GM21723 (cell line): ENCODE measurements around the gene PVALEF.

ENCODE experiments used
- ATAC-seq: cut with Tn5 transposase; IDR thresholded peaks from one replicate; pipeline ENCODE4 v1.9.1; 2021; ENCODE audit warnings: mild to moderate bottlenecking, moderate library complexity; ENCODE audit not compliant: unreplicated experiment

The PVALEF gene

DNA sequence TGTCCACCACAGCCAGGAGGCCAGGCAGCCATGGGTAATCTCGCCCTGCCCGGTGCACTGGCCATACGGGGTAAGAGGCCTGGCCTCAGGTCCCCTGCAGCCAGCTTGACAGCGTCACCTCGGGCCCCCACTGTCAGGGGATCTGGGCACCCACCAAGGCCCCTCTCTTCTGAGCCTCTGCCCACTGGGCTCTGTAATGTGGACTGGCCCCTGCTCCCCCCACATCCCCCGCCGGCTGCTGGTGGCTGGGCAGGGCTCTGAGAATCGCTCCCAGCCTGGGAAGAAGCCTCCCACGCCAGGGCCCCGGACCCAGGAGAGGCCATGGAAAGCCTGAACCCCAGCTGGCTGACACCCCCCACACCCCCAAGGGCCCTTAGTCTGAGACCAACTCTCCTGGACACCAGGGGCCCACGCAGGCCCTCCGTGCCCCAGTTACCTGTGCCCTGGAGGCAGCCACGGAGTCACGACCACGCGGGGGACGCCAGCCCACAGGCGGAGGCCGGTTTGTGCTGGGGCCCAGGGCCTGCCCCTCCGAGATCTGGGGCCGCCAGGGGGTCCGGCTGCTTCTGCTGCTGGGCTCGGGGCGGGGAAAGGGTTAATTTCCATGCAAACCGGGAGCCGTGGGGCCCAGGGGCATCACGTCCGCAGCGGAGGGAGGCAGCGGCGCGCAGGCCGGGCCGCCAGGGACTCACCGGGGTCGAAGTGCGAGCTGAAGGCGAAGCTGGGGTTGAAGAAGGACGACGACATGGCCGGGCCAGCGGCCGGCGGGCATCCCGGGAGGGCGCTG, at the start of gene PVALEF:
Gene PVALEF (plus strand): TSS at position 262 of the 787 bp plus-strand sequence. CDS start 15,720 bp downstream, outside the sequence.
- no peak for ATAC-seq

DNA sequence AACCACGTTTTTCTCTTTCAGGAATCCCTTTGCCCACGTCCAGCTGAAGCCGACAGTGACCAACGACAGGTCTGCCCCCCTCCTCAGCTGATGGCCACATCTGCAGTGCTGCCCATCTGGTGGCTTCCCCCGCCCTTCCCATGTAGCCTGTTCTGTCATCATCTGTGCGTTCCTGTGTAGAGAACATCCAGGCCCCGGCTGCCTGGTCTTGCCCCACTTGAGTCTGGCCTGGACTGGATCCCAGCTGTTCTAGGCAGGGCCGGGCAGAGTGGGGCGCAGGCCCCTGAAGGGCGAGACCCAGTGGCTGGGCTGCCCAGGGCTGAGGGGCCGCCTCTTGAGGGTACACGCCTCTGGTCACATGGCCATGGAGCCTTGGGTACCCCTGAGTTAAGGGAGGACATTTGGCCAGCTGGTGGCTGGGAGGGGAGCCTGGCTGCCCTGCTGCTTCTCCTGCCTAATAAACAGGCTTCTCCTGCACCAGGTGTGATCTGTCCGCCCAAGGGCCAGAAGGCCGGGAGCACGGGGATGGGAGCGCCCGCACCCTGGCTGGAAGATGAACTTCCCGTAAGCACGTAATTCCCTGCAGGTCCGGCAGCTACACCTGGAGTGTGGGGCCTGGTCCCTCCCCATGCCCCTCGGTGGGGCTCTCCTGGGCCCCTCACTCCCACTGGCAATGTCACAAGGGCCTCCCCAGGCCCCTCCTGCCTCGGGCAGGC, 49.4 kb upstream of the PVALEF start:
- no peak for ATAC-seq

DNA sequence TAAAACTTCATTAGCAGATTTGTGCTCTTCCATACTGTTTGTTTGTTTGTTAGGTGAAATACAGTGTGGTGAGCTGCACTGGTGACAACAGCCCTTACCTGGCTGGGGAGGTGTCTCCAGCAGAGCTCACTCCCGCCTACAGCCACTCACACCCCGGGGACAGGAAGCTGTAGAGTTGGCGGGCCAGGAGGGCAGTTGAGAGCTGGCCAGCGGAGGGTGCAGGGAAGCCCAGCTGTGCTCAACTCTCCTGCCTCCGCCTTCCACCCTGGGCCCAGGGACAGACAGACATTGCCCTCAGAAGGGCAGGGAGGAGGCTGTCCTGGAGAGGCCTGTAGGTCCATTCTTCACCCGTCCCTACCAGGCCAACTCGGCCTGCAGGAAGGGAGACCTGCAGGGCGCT, 48.6 kb upstream of the PVALEF start:
- no peak for ATAC-seq

DNA sequence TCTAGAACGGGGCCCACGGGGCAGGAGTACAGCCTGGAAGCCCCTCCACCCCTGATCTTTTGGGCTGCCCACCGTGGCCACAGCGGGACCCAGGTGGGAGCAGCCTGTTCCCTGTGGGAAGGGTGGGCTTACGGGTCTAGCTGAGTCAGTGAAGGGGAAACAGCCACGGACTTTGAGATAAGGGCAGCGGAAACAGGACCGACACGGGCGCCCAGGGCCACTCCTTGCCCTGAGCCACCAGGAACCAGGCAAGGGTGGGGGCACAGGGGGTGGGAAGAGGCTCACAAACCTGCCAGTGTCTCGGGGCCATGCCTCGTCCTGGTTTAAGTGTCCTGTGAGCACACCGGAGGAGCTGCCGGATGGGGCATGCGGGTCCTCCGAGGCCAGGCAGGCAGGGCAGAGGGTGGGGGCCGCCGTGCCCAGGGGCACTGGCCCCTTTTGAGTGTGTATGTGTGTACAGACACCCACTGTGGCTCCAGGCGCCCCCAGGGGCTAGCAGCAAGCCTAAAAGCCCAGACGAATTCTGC, 47.6 kb upstream of the PVALEF start:
- no peak for ATAC-seq

DNA sequence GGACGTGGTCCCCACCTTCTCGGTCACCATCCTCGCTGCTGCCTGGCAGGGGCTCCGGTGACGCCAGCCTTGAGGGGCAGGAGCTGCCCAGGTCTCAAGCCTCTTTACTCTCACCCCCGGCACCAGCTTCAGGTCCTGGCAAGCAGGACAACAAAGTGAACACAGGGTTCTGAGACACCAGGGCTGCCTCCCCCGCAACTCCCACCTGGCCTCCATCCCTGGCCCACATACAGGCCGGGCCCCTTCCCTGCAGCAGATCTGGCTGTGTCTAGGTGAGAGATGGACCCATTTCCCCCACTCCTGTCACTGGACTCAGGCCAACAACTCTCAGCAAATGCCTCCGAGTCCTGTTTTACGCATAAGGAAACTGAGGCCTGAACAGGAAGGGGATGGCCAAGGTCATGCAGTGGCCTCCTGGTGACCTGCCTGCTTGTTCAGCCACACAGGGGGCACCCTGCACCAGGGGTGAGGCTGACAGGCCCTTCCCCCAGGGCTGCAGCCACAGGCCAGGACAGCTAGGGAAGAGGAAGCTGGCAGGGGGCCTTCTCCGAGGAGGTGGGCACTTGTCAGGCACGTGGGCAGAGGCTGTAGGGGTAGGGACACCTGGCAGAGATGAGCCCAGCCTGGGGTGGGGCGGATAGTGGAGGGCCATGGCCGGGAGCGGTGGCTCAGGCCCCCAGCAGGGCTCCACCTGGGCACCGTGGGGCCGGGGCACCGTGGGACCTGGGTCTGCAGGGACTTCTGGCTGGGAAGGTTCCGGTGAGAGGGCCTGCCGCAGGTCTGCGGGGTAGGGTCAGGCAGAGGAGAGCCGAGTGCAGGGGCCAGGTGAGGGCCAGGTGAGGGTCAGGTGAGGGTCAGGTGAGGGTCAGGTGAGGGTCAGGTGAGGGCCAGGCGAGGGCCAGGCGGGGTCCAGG, 46.7 kb upstream of the PVALEF start:
- ATAC-seq: no peak

DNA sequence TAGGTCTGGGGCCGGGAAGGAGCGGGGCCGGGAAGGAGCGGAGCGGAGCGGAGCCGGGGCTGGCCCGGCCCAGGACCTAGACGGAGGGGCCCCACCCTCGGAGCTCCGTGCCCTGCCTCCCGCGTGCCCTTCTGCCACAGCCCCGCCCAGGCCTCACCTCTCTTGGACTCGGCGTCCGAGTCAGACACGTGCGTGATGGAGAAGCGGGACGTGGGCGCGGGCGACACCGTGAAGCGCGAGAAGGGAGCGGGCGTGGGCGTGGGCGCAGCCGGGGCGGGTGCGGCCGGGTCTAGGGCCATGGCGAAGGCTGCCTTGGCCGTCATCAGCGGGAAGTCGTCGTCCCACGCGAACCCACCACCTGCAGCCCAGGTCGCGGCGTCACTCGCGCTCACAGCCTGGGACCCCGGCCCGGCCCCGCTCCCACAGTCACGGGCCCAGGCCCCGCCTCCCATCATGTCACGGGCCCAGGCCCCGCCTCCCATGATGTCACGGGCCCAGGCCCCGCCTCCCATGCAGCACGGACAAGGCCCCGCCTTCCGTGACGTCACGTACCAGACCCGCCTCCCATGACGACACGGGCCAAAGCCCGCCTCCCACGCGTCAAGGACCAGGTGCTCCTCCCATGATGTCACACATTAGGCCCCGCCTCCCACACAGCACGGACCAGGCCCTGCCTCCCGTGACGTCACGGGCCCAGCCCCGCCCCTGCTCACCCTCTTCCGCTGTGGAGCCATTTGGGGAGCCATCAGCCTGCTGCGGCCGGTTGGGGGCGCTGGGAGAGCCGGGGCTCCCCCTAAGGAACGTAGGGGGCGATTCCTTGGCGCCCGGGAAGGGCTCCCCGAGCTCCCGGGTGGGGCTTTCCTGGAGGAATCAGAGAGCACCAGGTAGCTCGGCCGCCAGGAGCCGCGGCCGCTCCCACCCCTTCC, 45.8 kb upstream of the PVALEF start:
- peak; percentile 43 for ATAC-seq

DNA sequence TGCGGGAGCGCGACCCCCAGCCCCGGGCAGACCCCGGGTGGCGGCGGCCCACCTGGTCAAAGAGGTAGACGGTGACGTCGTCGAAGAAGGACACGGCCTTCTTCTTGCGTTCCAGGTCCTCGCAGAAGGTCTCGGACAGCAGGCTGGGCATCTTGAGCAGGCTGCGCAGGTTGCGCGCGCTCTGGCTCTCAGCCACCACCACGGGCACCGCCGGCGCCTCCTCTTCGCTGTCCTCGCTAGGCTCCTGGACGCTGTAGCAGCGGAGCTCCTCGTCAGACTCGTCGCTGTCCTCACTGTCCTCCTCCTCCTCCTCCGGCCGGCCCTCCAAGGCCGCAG, 45.2 kb upstream of the PVALEF start:
- no peak for ATAC-seq

DNA sequence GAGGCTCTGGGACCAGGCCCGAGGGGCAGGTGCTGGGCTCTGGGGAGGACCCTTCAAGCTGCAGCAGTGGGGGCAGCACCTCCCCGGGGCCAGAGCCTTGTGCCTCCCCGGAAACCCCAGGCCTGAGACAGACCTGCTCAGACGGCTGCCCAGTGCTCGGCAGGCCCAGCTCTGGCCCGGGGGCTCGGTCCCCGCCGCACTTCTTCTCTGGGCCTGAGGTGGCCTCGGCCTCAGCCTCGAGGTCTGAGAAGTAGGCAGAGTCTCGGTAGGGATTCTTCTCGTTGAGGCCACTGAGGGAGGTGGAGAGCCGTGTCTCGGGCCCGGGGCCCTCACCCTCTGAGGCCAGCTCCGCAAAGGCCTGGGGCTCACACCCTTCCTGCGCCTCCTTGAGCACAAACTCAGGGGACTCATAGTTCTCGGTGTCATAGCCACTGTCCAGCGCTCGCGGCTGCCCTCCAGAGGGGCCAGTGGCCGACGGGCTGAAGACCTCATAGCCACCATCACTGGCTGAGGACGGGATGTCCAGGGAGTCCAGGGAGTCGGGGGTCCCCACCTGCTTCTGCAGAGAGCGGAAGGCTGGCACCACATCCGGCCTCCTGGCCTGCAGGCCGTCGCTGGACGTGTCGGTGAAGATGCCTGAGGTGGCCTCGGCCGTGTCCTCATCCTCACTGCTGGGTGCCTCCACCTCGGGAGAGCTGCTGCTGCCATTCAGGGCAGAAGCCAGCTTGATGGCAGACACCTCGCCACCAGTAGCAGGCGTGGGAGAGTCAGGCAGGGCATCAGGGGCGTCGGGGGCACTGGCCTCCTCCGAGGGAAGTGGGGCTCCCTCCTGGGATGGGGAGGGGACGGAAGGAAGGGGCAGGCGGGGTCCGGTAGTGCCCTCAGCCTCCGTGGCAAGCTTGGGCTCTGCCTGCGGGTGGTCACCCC, 44.3 kb upstream of the PVALEF start:
- ATAC-seq: no peak

DNA sequence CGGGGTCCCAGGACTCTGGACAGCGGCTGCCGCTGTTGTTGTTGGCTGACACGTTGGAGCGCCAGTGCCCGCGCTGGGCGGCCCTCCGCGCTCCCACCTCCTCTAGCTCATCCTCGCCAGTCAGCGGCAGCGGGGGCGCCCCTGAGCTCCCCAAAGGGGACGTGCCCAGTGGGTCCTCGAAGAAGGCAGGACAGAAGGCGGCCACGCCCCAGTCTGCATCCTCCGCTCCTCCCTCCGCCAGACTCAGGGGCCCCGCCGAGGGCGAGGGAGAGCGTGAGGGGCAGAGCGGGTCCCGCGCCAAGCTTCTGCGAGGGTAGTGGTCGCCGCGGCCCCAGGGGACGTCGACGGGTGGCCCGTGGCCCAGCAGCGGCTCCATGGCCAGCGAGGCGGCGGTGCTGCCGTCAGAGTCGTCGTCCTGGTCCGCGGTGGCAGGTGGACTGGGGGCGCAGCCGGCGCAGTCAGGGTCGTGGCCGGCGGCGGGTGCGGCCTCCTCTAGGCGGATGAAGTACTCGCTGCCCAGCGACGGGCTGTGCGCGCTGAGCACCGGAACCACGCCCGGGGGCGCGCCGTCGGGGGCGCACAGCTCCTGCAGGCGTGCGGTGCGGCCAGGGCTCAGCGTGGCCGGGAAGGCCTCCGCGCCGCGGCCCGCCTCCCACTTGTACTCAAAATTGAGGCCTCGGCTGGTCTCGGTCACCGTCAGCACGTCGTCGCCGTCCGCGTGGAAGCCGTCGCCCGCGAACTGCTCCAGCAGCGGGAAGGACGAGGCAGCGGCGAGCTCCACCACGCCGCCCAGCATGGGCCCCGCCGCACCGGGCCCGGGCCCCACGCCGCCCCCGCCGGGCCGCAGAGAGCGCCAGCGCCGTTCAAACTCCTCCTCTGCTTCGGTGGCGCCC, 43.2 kb upstream of the PVALEF start:
- ATAC-seq: no peak

DNA sequence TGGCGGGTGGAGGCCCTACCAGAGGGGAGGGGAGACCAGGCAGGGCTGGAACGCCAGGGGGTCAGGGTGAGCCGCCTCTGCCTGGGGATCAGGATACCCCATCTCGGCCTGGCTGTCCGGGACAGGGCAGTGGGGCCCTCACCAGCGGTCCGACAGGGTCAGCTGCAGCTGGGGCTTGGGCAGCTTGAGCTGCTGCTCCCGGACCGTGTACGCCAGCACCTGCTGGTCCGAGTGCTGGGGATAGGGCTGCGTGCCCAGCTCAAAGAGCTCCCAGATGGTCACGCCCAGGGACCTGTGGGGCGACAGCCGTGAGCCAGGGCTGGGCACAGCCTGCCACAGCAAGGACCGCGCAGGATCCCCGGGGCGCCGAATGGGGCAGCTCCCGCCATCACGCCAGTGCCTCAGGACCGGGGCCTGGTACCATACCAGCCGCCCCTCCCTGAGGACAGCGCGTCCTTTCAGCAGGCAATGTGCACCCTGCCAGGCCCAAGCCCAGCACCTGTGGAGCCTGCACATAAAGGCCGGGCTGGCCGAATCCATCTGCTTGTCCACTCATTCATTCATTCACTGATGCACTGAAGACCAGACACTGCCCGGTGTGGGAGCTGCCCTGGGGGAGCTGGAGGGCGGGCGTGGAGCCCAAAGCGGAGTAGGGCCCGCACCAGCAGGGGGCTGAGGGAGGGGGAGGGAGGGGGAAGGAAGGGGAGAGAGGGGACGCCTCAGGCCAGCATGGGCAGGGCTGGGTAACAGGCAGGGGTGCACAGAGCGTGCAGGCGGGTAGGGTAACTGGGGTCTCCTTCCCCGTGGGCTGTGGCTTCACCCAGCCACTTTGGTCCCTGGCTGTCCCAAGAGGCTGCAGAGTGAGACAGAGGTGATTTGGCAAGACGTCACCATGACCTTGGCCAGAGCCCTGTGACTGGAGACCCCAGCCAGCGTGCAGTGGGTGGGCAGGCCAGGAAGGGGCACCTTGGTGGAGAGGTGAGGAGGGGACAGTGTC, 42.0 kb upstream of the PVALEF start:
- no peak for ATAC-seq

DNA sequence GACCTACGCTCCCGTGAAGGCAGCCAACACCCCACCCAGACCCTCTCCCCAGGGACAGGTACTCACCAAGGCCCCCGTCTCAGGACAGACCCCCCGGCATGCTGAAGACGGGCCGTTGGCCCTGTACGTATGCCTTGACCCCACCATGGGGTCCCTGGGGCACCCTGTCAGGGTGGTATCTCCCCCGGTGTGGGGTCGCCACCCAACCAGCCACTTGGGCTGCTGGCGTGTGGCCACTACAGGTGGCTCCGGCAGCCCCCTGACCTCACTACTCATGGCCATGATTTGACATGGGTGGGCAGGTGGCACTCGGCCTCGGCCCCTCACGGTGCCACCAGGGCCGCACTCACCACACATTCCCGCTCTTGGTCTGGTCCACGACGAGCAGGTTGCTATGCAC, 40.9 kb upstream of the PVALEF start:
- ATAC-seq: no peak

DNA sequence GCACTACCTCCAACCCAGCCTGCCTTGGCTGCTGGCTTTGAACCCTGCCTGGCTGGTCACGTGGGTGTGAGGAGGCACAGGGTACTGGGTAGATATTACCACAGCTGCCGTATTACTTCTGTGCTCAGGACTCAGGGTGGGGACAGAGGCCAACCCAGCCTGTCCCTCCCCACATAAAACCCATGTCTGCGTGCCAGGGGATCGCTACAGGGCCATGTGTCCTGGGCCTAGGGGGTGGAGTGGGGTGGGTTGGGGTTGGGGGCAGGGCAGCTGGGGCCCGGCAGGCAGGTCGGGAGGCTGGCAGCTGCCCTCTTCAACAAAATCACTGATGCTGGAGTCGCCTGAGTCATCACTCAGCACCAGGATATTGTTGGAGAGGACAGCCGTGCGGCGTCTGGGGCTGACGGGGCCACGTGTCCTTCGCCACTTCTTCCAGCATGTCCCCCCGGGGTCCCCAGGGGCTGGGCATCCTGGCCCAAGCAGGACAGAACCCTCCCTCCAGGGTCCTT, 39.7 kb upstream of the PVALEF start:
- ATAC-seq: no peak

DNA sequence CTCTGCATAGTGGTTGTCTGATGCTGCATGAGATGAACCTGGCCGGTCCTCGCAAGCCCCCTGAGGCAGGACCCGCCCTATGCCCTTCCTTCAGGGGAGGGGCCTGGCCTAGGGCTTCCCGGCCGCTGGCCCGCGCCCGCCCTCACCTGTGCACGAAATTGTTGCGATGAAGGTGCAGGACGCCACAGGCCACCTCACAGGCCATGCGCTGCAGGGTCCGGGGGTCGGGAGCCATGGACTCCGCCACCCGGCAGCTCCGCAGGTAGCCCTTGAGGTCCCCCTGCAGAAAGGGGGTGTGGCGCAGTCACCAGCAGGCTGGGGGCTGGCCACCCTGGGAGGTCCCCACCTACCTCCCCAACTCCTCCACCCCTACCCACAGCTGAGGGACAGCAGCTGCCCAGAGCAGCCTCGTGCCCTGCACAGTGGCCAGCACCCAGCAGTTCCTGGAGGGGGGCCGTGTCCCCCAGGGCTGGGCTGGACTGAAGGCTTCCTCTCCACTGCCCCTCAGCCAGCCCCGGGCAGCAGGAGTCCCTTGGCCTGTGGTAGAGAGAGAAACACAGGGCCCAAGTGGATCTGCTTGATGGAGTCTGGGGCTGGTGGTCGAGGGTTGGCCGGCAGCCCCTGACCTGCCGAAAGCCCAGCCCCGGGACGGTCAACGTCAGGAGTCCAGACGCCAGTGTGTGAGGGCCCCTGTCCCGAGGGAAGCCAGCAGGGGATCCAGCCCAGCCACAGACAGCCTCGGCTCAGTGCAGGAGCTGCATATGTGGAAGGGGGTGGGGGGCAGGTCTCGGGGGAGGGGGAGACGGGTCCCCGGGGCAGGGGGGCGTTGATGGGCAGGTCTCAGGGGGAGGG, 38.8 kb upstream of the PVALEF start:
- ATAC-seq: no peak

DNA sequence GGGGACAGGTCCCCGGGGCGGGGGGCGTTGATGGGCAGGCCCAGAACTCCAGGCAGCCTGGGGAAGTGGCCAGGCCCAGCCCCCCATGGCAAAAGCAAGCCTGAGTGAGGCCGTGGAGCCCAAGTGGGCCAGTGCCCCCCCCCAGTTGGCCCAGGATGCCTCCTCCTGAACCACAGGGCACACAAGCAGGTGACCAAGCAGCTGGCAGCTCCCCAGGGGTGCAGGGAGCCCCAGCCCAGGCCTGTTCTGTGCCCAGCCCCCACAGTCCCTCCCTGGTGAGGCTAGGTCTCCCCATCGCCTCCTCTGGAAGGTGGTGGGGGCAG, 38.2 kb upstream of the PVALEF start:
- no peak for ATAC-seq

DNA sequence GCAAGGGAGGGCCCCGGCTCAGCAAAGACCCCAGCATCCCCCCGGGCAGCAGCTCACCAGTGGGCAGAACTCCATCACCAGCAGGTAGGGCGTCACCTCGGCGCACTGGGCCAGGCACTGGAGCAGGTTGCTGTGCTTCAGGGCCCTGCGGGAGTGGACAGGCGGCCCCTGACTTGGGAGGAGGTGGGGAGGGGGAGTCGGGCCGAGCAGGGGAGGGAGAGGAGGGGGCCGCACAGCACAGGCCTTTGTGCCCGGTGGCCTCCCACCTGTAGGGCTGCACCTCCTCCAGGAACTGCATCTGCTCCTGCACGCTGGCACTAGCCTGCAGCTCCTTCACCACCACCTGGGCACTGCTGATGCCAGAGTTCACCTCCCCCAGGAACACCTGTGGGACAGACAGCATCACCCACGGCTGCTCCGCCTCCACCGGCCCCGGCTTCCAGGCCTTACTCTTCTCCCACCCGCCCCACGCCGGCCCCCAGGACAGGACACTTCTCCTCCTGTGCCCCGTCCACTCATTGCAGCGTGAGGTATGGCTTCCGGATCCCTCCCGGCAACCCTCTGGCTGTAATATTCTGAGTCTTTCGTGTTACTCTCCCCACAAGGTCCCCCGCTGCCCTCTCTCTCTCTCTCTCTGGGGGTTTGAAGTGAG, 37.7 kb upstream of the PVALEF start:
- ATAC-seq: no peak
